T-helper 2 cell (primary cell): Measurements from ENCODE around the gene KCTD19.

ENCODE experiments used
- DNase-seq, 5 experiments: peaks; one replicate each; pipeline versions ENCODE4 v3.0.0 to v3.0.0-alpha.2; 2012 to 2022

KCTD19 gene

GRCh38 chr16:67242138-67242730 lies 84.3 kb downstream of the KCTD19 start:
- no peak for DNase-seq

GRCh38 chr16:67241008-67241900 lies 85.3 kb downstream of the KCTD19 start:
- DNase-seq: no peak

- DNase-seq: no peak
These were observed 86.0 kb downstream of the KCTD19 start for GRCh38 chr16:67240506-67240905.
